SH-SY5Y (cell line): Measurements from ENCODE around the gene LLGL2.

Experiments used
- GATA2 ChIP-seq: IDR thresholded peaks from 2 replicates; pipeline ENCODE4 v1.6.1; 2011; ENCODE audit warnings: mild to moderate bottlenecking, low read depth, low read length
- GATA3 ChIP-seq: IDR thresholded peaks from 2 replicates; pipeline ENCODE4 v1.6.1; 2011; ENCODE audit warnings: low read depth, mild to moderate bottlenecking, low read length, moderate library complexity

GRCh38 chr17:75551266-75551665 is 25.8 kb downstream of the LLGL2 start:
- TF ChIP-seq GATA2 (no peak), GATA3 (no peak)
